Anterior cingulate cortex (tissue), 58 donors: ENCODE measurements around the gene PTPRN2.

ENCODE experiments used
- DNase-seq, 58 donors: peaks; one replicate each; lab custom pipeline; 2025; lab: John Stamatoyannopoulos, UW

Gene PTPRN2

DNA sequence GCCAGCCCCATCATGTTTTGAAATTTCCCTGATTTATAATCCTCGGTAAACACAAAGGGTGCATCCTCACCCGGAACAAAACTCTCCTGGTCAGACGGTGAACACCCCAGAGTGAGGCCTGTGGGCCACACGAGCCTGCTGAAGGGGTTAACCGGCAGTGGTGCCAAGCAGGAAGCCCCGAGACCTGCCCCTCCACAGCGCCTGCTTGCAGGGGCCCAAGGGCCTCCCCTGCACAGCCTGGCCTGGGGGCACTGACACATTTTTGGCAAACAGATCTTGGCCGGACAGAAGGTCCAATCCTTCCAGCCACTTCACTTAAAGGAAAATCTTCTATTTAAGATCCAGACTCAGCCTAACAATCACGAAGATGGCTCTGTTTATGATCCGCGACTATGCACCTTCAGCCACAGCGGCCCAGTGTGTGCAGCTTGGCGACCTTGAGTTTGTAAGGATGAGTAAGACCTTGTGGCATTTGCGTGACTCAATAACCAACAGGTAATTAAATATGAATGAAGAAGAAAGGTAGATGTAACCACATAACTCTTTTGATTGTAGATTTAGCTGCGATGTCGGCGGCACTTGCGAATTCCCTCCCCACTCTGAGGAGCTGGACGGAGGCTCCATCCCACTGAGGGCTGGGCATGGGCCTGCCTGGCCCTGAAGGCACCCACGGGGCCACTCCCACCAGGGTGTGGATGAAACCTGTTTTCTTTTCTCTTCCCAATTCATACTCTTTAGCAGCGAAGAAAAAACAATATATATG is 922.6 kb downstream of the PTPRN2 start:
- no peak for DNase-seq

DNA sequence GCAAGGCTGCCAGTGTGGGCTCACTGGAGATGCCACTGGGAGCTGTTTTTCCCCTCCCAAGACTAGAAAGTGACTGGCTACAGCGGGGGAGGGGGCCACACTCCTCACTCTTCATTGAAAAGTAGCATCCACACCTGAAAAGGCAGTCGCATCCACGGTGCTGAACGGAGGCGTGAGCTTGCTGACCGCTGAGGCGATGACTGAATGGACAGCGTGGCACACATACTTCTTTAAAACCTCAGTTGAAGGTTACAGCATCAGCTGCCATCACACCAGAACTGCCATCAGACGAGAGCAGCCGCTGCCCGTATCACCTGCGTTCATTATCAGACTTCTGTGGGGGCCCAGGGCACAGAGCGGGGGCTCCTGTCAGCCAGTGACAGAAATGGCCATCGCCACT is 923.6 kb downstream of the PTPRN2 start:
- DNase-seq = no peak

DNA sequence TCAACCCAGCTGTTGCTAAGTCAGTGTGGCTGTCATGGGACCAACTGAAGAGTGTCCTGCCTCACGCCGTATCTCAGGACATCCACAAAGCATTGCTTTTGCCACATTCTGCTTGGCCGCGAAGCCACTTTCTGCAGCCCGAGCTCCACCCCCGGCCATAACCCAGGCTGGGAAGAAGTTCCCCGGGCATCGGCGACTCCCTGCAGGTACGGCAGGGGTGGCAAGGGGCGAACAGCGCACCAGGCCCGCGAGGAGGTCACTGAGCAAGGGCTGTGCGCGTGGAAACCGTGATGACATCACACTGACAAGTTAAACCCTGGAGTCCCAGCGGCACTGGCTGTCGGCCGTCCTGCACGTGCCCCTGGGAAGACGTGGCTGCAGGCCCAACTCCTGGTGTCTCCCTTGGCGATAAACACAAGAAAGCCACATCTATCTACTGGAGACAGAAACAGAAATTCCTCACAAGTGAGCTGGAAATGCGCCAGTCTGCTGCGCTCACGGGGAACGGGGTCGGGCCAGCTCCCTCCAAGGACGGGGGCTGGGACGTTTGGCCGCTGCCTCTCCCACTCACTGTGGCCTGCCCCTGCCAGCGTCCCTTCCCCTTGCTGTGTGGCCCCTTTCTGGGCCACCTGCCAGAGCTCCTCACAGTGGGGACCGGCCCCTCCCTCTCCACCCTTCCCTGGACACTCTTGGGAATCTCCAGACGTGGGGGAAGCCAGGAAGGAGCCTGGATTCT is 924.5 kb downstream of the PTPRN2 start:
- peak in 11 of 58 donors; percentile 7 to 46 (median 27) for DNase-seq

DNA sequence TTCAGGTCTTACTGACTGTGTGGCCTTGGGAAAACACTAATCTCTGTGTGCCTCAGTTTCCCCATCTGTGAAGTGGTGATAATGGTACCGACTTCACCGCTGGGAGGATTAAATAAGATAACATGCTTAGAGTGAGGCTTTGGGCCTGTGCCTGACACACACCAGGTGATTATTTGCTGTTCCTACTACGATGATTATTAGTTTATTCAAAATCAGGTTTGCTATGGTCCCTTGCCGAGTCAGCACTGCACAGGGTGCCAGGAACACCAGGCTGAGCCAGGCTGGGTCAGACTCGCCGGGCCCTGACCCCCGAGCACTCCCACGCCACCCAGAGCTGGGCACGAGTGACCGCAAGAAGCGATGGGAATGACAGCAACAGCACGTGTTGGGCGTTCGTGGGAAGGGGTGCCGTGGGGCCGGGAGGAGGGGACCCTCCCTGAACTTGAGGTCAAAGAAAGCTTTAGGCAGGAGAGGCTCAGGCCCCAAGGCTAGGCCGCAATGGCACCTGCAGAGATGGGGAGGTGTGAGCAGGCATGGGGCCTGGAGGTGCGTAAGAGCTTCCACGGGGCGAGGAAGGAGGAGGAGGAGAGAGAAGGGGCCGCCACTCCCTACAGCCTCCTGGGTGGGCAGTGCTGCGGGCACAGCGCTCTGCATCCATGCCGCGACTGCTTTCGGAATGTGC is 925.4 kb downstream of the PTPRN2 start:
- DNase-seq = no peak

DNA sequence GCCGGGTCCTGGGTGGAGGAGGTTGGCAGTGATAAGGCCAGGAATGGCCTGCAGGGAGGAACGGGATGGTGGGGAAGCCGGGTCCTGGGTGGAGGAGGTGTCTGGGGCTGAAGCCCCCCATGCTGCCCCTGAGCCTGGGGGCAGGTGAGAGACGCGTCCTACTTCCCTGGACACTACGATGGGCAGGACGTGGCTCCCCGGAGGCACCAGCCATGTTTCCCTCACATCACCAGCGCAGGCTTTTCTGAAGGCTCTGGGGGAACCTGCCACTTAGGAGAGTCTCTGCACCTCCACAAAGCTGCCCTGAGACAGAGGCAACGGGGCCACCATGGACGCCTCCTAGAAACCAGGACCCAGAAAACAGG is 926.0 kb downstream of the PTPRN2 start:
- no peak for DNase-seq

DNA sequence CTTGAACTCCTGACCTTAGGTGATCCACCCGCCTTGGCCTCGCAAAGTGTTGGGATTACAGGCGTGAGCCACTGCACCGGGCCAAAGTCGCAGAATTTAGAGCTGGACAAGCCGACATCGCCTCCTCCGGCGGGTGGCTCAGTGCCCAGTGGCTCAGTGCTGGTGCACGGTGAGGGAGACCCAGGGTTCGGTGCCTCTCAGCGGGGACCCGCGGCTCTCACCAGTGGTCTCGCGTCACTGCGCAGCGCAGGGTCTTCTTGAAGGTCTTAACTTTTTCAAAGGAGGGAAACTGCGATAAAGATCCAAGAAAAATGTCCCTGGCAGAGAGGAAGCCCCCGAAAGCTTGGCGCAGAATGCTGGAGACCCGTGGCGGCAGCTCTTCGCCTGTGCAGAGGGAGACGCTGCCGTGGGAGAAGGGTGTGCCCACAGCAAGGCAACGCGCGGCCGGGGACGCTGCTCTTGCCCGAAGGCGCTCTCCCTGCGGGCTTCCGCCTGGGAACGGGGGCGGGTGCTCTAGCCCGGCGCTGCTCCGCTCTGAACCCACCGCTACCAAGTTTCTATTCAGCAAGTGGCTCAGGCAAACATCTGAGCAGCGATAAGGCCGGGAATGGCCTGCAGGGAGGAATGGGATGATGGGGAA is 926.5 kb downstream of the PTPRN2 start:
- no peak for DNase-seq

DNA sequence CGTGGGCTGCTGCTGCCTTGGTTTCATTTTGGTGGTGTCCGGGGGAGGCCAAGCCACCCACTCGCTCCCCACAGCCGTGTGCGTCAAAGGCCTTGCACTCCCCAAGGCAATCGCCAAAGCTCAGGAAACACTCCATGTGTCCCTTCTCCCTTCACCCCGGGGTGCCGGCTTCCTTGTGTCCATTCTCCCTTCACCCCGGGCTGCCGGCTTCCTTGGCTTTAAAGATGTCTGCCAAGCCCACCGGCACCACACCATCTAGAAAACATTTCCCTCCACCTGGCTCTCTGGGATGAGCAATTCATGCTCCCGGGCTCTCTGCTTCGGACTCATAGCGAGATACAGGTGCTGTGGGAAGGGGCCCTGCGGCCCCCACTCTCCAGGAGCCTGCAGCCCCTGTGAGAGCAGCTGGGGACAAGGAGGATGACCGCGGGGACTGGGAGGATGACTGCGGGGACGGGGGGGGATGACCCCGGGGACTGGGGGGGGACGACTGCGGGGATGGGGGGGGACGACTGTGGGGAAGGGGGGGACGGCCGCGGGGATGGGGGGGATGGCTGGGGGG is 928.7 kb downstream of the PTPRN2 start:
- DNase-seq = no peak

DNA sequence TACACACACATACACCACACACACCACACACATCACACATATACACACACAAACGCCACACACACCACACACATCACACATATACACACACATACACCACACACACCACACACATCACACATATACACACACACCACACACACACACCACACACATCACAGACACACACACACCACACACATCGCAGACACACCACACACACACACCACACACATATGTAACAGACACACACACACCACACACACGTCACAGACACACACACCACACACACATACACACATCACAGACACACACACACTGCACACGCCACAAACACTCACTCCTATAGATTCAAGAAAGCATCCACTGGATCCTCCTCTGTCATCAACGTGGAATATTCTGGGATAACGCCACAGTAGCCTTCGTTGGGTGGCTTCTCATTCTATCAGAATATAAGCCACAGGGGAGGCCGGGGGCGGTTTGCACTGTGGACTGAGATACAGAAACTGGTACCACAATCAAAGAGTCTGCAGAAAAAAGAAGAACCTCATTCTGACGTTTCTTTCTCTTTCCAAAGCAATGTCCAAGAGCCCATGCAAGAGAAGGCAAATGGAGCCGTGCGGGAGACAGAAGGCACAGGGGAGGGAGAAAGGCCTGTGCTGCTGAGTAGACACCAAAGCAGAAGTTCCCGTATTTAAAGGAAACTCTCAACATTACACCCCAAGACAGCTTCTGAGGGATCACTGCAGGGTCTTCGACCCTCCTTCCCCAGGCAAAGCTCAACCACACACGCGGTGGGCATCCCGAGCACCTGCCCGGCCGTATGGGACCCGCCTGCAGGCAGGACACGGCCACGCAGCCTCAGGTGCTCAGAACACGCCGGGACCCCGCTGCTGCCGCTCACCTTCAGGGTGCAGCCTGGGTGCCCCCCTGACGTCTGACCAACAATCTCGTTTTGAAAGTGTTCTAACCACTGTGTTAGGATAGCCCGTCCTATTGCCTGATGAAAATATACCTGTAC is 929.6 kb downstream of the PTPRN2 start:
- no peak for DNase-seq

DNA sequence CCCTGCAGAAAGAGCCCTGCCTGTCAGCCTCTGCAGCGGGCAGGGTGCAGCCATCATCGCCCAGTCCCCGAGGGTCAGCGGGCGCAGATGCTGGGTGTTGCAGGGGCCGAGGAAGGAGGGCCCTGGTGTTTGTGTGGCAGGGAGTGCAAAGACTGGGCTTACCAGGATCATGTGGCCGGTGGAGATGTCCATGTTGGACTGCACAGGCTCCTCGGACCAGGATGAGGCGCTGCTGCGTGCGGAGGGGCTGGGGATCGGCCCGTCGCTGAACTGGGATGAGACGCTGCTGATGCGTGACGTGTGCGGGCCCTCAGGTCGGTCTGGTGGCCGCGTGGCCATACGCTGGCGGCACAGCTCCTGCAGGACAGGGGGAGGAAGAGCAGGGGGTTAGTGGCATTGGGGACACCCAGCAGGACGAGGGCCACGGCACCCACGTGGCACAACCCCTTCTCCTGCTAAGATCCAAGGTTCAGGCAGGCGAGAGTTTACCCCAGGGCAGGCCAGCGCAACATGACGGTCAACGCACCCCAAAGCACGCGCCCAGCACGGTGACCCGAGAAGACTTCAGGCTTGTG is 931.3 kb downstream of the PTPRN2 start:
- no peak for DNase-seq

DNA sequence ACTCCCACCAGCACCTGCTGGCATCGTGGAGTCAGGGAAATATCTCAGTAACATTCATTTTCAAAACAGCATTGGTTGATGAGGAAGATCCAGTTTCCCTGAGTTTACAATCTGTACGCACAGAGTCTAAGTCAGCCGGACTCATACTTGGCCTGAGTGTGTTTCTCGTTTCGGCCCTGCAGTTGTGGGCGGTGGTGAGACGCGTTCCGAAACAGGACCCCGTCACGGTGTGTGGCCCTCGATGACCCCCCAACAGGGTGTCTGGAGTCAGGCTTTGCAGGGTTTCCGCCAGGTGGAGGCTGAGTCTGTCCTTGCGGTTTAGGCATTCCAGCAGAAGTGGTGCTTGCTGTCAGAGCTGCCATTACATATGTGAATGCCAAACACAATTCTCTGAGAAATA is 933.3 kb downstream of the PTPRN2 start:
- DNase-seq = no peak

DNA sequence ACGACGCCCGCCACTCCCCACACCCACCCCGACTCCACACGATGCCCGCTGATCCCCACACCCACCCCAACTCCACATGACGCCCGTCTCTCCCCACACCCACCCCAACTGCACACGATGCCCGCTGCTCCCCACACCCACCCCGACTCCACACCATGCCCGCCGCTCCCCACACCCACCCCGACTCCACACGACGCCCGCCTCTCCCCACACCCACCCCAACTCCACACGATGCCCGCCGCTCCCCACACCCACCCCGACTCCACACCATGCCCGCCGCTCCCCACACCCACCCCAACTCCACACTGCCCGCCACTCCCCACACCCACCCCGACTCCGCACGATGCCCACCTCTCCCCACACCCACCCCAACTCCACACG is 933.8 kb downstream of the PTPRN2 start:
- no peak for DNase-seq

DNA sequence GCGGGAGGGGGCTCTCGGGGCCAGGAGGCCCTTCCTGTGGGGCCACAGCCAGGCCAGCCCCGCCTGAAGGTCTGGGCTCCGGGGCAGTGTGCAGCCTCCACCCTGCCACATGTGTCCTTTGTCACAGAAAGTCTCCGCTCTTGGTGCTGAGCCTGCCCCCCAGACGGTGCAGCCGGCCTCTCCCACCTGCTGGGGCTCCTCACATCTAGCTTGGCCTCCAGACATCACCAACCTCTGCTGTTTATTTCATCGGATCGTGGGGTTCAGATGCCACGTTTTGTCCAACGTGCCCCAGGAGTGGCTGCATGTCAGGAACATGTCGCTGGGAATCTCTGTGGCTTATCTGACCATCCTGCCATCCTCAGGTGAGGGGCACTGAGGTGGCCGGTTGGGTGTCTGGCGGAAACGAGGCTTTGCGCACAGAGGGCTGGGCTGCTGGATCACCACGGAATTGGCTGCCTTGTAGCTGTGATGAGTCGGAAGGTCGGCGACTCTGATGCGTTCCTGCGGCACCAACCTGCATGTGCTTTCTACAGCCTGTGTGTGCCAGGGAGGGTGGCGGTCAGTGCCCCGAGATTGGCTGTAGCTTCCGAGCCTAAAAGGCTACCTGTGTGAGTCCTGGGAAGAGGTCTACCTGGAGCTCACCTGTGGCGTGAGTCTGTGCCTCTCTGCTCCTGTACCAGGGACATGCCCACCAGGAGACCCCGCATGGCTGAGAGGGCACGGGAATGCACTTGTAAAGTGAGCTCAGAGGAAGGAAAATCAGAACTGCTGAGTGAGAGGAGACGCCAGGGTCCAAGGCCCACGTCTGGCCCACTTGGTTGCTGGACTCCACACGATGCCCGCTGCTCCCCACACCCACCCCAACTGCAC is 934.4 kb downstream of the PTPRN2 start:
- no peak for DNase-seq

DNA sequence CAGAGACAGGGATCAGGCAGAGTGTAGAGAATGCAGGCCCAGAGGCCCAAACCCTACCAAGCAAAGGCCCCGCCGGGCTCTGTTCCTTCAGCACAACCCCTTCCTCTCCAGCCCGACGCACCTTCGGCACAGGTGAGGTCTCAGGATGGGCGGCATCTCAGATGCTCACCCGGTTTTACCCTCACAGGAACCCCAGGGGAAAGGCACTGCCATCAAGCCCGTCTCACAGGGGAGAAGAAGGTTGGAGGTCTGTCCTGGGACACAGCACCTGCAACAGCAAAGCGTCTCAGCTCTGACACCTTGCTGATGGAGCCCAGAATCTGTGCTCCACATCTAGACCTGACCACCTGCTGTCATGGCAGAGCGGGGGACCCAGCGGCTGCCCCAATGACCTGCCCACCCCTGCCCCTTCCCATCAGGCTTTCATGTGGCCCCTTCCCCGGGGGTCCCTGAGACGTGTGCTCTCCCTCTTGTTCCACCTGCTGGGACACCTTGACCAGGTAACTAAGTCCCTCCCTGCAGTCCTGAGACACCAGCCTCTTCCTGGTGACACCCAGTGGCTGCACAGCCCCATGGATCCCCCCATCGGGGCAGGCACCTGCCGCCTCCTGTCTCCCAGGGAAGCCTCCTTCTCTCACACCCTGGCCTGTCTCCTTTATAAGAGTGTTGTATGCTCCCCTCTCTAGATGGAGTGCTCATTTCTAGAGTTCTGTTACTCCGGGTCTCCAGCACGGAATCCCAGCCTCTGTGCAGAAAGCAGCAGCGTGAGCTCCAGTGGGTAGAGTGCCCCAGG is 935.3 kb downstream of the PTPRN2 start:
- no peak for DNase-seq

DNA sequence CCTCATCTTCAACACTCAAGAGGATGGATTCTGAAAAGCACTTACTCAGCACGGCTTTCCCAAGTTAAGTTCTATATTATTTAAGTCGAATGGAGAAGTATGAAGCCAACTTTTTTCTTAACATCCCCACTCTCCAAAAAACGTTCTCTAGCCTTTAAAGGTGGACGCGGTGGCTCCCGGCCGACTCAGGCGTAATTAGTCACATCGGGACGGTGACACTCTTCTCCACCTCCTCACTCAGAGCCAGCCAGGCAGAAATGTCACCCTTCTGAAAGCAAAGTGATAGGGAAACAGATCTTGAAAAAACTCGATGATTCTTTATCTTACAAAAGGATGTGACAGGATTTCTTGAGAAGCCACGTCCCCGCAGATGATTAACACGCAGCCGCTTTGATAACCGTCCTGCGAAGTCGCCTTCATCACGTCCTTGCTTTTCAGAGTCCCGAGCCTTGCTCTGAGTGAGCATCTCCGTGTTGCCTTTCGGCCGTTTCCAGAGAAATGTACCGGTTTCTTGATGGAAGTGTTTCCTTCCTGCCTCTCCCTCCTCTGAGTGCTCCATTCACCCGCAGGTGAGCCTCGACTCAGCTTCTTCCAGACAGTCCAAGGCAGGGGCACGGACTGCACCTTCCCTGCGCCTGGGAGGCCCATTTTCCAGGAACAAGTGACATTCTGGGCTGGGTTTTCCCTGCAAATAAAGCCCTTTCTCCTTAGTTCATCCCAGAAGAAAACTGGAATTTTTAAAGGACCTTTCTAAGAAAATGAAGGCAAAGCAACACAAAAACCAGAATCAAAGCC is 936.1 kb downstream of the PTPRN2 start:
- no peak for DNase-seq

DNA sequence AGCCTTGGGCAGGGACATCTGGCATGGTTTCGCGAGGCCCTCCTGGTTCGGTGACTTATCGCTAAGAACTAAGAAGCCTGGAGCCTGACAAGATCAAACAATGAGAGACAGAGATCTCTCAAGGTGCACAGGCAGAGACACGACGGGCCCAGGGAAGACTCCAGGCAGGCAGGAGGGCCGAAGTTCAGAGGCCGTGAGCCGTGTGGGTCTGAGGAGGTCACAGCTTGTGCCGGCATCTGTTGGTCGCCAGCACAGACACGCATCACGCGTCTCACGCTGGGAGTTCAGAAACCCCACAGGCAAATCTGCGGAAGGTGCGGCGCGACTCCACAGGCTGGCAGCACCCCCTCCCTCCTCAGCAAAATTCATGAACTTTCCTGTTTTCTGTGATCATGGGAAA is 936.8 kb downstream of the PTPRN2 start:
- no peak for DNase-seq

DNA sequence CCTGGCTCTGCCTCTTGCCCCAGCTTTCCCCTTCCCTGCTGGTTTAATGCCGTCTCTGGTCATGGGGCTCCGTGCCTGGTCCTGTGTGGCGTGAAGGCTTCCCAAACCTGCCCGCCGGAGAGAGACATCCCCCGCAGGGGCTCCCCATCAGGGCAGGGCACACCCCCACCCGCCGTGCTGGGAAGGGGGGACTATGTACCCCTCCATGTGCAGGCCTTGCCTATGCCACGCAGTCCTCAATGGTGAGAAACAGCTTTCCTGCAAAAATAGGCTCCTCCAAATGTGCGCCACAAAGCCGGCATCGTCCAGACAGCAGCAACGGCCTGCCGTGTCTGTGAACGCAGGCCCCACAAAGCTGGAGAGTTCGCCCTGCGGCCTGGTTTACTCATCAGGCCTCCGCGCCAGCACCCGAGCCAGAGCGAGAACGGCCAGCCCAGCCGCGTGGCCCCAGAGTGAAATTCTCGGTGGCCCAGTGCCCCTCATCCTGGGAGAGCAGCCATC is 937.4 kb downstream of the PTPRN2 start:
- no peak for DNase-seq
